Retina (tissue), 1 donor: ENCODE data around the gene POGK.
"Not testable (repeated sequence)": the region's sequence is repeated elsewhere in the genome, so short reads cannot be mapped to it uniquely, and the experiment has no call there.

Experiments used
- DNase-seq: peaks from one replicate; pipeline ENCODE4 v3.0.0-alpha.2; 2016

The POGK gene

GRCh38 chr1:166858726-166859419 lies 19.6 kb downstream of the POGK start:
- no peak for DNase-seq

GRCh38 chr1:166859597-166859996 lies 20.3 kb downstream of the POGK start:
- DNase-seq, result no peak

- no peak for DNase-seq
Observed at GRCh38 chr1:166865926-166866325, 26.7 kb downstream of the POGK start.

- no peak for DNase-seq
Observed at GRCh38 chr1:166868639-166869038, 29.4 kb downstream of the POGK start.

- DNase-seq, result no peak
Observed at GRCh38 chr1:166869318-166870099, 30.2 kb downstream of the POGK start.

GRCh38 chr1:166870584-166870983 lies 31.3 kb downstream of the POGK start:
- DNase-seq, result no peak

GRCh38 chr1:166874464-166874863 lies 35.2 kb downstream of the POGK start:
- DNase-seq, result no peak

- DNase-seq, result no peak
Observed at GRCh38 chr1:166875302-166875733, 36.0 kb downstream of the POGK start.

GRCh38 chr1:166875734-166876539 lies 36.7 kb downstream of the POGK start, which contains the start of gene TADA1:
TSS of gene TADA1 (minus strand) at chr1:166876264. CDS start at chr1:166876233, 31 bp downstream.
- peak; percentile 97 for DNase-seq

- DNase-seq, result no peak
Observed at GRCh38 chr1:166876540-166876838, 37.2 kb downstream of the POGK start.

GRCh38 chr1:166878173-166878917 lies 39.1 kb downstream of the POGK start:
- not testable (repeated sequence) for DNase-seq

- DNase-seq, result no peak
Observed at GRCh38 chr1:166882893-166883292, 43.6 kb downstream of the POGK start.

GRCh38 chr1:166884040-166884642 lies 44.9 kb downstream of the POGK start:
- peak; percentile 88 for DNase-seq

GRCh38 chr1:166884971-166885370 lies 45.7 kb downstream of the POGK start:
- no peak for DNase-seq

- DNase-seq, result no peak
Observed at GRCh38 chr1:166888373-166889111, 49.3 kb downstream of the POGK start.

- DNase-seq, result no peak
Observed at GRCh38 chr1:166889776-166890175, 50.5 kb downstream of the POGK start.

- DNase-seq, result no peak
Observed at GRCh38 chr1:166895766-166896165, 56.5 kb downstream of the POGK start.

GRCh38 chr1:166899769-166900168 lies 60.5 kb downstream of the POGK start:
- no peak for DNase-seq

- no peak for DNase-seq
Observed at GRCh38 chr1:166900987-166901386, 61.7 kb downstream of the POGK start.

- DNase-seq, result no peak
Observed at GRCh38 chr1:166902279-166902678, 63.0 kb downstream of the POGK start.

- DNase-seq, result no peak
Observed at GRCh38 chr1:166903232-166903631, 64.0 kb downstream of the POGK start.

GRCh38 chr1:166905136-166905535 lies 65.9 kb downstream of the POGK start:
- DNase-seq, result no peak
